HG03025 (cell line): ENCODE measurements around the gene ARMC12.

Source experiments
- ATAC-seq: cut with Tn5 transposase; IDR thresholded peaks from one replicate; pipeline ENCODE4 v1.9.1; 2021; ENCODE audit warnings: mild to moderate bottlenecking, moderate library complexity; ENCODE audit not compliant: unreplicated experiment, low FRiP score

ARMC12 gene

GRCh38 chr6:35718375-35718736 lies 18.5 kb upstream of the ARMC12 start:
- ATAC-seq: no peak

- no peak for ATAC-seq
Measured at GRCh38 chr6:35718911-35719381, 17.9 kb upstream of the ARMC12 start.

DNA sequence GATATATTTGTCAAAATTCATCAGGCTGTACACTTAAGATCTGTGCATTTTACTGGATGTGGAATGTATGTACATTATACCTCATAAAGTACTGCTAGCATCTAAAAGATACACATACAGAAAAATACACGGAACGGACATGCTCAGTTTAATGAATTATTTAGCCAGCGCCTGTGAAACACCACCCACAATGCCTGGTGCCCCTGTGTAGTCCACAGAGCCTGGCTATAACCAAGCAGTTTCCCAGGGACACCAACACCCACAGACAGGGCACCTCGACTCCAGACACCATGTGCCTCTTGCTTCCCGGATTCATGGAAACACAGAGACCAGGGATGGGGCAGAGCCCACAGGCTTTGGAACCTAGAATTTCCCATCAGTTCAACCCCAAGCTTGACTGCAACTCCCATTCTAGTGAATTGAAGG lies 17.4 kb upstream of the ARMC12 start:
- no peak for ATAC-seq

- no peak for ATAC-seq
Measured at GRCh38 chr6:35719830-35720733, 16.8 kb upstream of the ARMC12 start.

- ATAC-seq: no peak
Measured at GRCh38 chr6:35722121-35722761, 14.6 kb upstream of the ARMC12 start.

DNA sequence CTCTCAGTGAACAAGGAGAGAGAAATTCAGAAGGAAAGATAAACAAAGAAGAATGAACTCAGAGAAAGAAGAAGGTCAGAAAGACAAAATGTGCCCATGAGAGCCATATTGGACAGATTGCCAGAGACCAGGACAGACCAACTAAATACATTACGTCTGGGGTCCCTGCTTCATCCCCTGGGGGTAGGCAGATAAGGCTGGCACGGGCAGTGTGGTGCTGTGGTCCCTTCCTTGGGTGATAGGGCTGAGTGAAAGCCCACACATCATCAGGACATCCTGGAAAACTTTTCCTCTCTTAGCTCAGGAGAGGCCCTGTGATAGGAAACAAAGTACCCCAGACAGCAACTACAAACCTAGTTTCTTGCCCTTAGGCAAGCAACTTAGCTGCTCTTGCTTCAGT lies 13.2 kb upstream of the ARMC12 start:
- ATAC-seq: no peak

DNA sequence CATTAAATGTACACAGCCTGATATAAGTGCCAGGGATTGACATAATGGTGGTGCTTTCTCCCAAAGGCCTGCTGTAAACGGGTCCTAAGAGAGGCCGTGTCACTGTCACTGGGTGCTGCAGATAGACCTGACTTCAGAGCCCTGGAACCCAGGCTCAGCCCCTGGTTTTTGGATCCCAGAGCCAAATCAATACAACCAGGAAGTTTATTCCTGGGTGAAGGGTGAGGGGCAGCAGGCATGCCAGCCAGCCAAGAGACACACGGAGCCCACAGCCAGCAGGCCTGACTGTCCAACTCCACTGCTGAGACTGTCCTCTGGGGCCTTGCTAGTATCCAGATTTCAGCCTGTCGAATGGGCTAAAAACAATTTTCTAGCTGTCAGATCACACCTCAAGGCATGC lies 12.8 kb upstream of the ARMC12 start:
- no peak for ATAC-seq

GRCh38 chr6:35724471-35724870 lies 12.4 kb upstream of the ARMC12 start:
- no peak for ATAC-seq

DNA sequence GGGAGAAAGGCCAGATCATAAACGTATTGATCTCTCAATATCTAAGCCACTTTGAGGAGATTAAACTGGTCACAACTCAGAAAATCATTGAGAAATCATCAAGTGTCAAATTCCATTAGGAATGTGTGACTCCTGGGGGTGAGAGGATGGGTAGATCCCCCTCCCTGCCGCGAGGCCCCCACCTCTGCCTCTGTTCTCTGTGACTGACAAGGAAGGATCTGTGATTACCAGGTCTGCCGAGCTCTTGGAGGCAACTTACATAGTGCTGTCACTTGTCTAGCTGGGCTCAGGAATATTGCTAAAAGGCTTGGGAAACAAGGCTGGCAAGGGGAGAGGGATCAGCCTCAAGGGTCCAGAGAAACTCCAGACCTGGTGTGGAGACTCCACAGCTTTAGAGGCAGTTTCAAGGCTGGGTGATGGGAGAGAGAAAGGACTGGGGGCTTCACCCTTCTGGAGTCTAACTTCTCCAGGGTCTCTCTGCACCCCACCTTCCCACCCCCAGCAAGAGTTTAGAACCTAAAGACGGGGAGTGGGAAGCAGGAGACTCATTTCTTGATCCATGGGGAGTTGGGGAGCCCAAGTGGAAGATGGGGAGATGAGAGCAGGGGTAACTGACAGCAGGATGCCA lies 11.6 kb upstream of the ARMC12 start:
- ATAC-seq: no peak

- ATAC-seq: no peak
Measured at GRCh38 chr6:35725721-35726438, 11.0 kb upstream of the ARMC12 start.

DNA sequence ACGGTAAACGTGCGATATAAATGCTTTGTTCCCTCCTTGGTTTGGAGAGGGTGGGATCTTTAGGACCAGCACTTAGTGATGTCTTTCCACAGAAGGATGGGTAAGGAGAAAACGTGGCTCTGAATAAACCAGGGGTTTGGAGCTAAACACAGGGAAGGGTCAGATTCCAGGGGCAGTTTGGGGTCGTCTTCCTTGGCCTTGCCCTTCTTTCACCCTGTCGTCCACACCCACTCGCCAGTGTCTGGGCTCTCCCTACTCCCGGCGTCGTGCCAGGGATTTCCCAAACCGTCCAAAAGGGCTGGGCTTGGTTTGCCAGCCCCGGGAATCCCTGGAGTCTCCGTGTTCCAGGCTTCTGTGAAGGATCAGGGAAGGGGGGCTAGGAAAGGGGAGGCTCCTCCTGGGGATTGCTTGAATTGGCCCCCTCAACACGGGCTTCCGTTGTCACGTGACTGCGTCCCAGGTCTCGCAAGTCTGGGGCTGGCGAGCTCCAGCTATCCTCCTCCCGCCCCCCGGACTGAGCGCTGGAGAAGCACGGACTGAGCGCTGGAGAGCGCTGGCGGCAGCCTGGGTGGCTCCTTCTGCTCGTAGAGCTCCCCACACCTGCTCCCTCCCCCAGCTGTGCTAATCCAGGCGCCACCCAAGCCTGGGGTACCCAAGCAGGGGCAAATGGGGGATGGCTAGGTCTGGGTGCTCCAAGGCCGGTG lies 9.4 kb upstream of the ARMC12 start:
- ATAC-seq: no peak

GRCh38 chr6:35727935-35728682 lies 8.7 kb upstream of the ARMC12 start:
- ATAC-seq: peak; percentile 46

GRCh38 chr6:35728683-35729678 lies 7.9 kb upstream of the ARMC12 start:
- no peak for ATAC-seq

DNA sequence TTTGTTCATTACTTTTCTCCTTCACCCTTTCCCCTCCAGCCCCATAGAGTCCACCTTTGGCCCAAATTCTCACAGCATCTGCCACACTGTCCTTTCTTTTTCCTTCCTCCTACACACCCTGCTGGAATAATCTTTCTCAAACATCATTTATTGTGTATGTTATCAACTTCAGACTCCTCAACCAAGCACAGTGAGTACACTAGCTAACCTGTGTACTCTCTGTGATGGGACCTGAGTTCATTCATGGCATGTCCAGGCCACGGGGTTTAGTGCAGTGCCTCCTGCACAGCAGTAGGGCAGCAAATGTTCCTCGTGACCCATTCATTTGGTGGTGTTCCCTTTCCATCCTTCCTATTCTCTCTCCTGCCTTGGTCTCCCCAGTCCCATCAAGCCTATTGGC lies 7.1 kb upstream of the ARMC12 start:
- no peak for ATAC-seq

GRCh38 chr6:35730745-35731413 lies 6.0 kb upstream of the ARMC12 start:
- no peak for ATAC-seq

DNA sequence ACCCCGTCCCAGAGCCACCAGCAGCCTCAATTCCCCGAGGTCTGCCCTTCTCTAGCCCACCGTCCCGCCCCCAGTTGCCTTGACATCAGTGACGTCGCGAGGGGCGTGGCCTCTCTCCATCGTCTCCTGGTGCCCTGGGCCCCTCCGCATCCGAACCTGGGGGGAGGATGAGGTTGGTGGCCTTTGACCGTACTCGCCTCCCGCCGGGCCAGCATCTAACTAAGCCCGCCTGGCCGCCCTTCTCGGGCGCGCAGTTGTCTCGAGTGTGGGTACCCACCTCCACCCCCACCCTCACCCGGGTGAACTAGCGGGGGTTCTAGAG lies 5.5 kb upstream of the ARMC12 start:
- peak; percentile 34 for ATAC-seq

GRCh38 chr6:35731736-35732532 lies 4.9 kb upstream of the ARMC12 start:
- ATAC-seq: peak; percentile 32
